HG02623 (cell line): Measurements from ENCODE around the gene ENOX1.
"Not testable (repeated sequence)": the region's sequence is repeated elsewhere in the genome, so short reads cannot be mapped to it uniquely, and the experiment has no call there.

ENCODE experiments used
- ATAC-seq: cut with Tn5 transposase; IDR thresholded peaks from one replicate; pipeline ENCODE4 v1.9.1; 2021; ENCODE audit warnings: moderate library complexity; ENCODE audit not compliant: unreplicated experiment

Gene ENOX1

DNA sequence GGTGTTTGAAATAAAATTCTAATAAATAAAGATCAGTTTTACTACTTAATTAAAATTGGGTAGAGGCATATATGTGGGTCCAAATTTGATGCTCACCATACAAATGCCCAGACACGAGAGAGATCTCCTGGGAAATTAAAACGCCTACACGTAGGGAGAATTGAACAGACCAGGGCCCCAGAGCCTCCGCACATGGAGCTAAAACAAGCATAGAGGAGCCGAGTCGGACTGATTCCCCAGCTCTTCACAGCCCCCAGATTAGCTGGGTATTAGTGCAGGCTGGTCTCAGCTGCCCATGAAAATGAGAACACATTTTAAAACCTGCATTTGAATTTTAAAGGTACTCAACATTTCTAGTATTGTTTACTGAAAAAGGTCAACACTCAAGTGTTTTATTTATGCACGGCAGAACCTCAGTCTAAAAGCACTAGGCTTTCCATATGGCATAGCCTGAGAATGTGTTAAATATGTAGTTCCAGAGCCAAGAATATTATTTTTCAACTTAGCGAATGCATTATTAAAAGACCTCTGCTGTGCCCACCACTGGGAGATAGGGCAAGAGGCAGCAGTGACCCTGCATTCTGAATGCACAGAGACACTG is 344.8 kb downstream of the ENOX1 start:
- no peak for ATAC-seq

DNA sequence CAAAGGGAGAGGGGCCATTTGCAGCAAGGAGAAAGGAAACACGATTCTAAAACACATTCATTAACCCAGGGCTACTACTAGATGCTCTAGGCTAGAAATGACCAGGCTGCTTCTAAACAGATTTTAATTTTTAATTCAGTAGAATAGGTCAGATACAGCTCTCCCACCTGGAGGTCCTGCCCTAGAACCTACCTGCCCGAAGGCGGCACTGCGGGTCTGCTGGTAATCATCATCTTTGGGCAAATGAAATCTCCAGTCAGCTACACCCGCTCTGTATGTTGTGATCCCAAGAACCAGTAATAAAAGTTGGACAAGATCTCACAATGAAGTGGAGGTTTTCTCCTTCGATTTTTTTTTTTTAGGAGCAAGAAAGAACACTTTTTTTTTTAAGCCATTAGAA is 345.3 kb downstream of the ENOX1 start:
- ATAC-seq = no peak

- ATAC-seq = no peak
Measured at GRCh38 chr13:43434191-43434590, 352.6 kb downstream of the ENOX1 start.

- no peak for ATAC-seq
Measured at GRCh38 chr13:43433691-43434141, 353.1 kb downstream of the ENOX1 start.

- ATAC-seq = no peak
Measured at GRCh38 chr13:43432958-43433357, 353.8 kb downstream of the ENOX1 start.

GRCh38 chr13:43431841-43432240 is 354.9 kb downstream of the ENOX1 start:
- ATAC-seq = no peak

DNA sequence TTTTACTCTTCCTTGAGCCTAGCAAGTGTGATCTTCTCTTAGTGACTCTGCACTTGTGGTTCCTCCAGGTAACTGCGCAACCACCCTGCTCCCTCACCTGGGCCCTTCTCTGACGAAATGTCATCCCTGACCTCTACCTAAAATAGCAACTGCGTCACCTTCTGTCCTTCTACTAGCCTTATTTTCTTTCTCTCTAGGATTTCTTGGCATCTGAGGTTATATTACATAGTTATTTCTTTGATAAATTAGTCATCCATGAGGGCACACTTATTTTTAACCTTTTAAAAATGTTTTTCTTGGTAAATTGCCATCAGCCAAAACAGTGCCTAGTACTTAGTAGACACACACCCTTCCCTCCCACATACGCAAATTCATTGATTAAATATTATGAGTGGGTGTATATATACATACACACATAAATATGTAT is 355.5 kb downstream of the ENOX1 start:
- no peak for ATAC-seq

DNA sequence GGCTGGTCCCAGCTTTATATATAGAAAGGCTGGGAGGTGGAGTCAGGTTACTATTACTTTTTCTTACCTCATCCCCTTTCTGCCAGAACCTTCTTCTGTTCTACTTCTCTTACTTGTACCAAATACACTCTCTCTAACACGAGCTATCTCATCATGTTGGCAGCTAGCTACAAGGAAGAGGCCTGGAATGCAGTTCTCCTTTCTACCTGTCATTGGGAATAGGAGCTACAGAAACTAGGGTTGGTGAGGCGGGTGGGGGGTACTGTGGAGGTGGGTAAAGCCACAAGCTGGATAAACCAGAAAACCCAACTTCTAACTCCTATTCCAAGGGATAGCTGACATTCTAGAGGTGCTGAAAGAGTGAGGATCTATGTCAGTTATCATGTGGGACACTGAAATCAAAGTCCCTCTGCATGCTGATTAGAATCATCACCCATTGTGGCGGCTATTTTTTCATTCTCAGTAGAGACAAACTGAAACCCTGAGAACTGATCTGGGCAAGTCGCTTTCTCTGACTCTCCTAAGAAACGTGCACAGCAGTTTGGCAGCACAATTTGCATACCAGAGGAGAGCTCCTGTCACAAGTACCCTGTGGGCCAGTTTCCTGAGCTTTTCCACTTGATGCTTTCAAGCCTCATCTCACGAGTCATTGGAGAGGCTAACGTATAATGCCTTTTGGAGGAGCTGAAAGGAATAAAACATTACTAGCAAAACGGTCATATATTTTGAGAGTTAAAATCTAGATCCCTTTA is 358.1 kb downstream of the ENOX1 start:
- ATAC-seq = no peak

DNA sequence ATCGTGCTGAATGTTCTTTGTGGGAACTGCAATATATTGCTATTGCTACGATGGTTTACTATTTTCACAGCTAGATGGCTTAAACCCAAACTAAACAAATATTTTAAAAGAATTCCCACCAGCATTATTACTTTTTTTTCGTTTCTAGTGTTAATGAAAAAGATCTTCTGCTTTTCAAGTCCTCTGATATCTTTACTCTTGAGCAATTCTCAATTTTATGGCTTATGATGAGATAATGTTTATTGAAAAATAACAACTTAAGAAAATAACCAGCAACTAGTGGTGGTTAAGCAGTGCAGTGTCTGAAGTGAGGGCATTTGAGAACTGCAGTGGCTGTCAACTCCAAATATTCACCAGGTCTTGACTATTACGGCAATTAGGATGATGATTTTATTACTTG is 360.4 kb downstream of the ENOX1 start:
- no peak for ATAC-seq

- ATAC-seq = no peak
Measured at GRCh38 chr13:43425234-43425633, 361.5 kb downstream of the ENOX1 start.

DNA sequence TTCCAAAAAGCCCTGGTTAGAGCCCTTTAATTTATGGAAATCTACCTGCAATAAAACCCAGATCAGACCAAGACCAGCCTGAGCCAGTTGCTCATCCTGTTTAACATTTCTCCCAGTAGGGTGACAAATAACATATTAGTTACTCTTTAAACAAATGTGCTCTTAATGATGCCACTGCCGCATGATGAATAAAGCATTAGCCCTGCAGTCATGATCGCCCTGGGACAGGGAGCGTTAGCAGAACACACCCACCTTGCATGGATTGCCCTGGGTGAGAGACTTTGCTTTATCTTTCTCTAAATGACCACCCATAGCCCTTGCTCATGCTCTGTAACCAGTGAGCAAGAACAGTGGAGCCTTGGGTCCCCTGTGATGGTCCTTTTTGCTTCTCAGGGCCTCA is 362.4 kb downstream of the ENOX1 start:
- ATAC-seq = no peak

GRCh38 chr13:43422116-43422515 is 364.7 kb downstream of the ENOX1 start:
- ATAC-seq = no peak

- ATAC-seq = not testable (repeated sequence)
Measured at GRCh38 chr13:43416842-43417241, 369.9 kb downstream of the ENOX1 start.

GRCh38 chr13:43416408-43416807 is 370.4 kb downstream of the ENOX1 start:
- ATAC-seq = not testable (repeated sequence)

GRCh38 chr13:43415903-43416391 is 370.8 kb downstream of the ENOX1 start:
- ATAC-seq = not testable (repeated sequence)

- no peak for ATAC-seq
Measured at GRCh38 chr13:43414111-43414510, 372.7 kb downstream of the ENOX1 start.

- ATAC-seq = no peak
Measured at GRCh38 chr13:43411741-43412140, 375.0 kb downstream of the ENOX1 start.

- no peak for ATAC-seq
Measured at GRCh38 chr13:43411211-43411610, 375.6 kb downstream of the ENOX1 start.

DNA sequence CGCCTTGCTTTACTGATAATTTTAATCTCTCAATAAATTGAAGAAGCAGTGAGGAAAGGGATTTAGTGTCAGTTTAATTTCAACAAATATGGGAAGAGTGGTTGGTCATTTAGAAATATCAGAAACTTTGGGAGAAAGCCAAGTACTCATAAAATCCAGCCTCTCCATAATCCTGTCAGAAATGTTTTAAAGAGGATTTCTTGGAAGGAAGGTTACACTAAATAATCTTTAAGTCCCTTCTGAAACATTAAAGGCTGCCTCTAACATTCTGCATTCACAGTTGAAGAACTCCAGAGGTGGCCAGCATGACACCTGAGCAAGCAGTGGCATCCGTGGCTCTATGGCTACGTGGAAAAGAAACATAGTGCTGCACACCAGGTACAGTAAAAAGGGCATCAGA is 378.5 kb downstream of the ENOX1 start:
- no peak for ATAC-seq

- no peak for ATAC-seq
Measured at GRCh38 chr13:43407023-43407581, 379.7 kb downstream of the ENOX1 start.

DNA sequence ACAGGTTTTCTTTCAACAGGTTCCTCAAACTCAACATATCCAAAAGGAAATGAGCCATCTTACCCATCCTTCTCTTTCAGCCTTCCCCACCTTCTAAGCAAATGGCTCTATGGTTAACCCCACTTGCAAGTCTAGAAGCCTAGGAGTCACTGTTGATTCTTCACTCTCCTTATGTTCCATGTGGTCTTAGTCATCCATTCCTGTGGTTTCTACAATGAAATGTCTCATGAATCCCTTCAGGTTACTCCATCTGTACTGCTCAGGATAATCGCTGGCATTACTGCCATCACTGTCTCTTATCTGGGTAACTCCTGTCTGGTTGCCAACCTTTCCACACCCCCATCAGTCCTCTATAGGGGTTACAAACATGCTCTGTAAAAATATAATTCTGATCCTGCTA is 381.3 kb downstream of the ENOX1 start:
- ATAC-seq = no peak

- ATAC-seq = no peak
Measured at GRCh38 chr13:43402380-43402779, 384.4 kb downstream of the ENOX1 start.
